ENCODE results near the gene HEATR5A. TPM values are rescaled to one million over a fixed set of nuclear protein-coding genes. Genes with fewer than 3 reads are reported as not detected.

The HEATR5A gene
- total RNA-seq, 4 donors from 2014 or later = 15.3 to 58.4 (median 38.5) TPM

DNA sequence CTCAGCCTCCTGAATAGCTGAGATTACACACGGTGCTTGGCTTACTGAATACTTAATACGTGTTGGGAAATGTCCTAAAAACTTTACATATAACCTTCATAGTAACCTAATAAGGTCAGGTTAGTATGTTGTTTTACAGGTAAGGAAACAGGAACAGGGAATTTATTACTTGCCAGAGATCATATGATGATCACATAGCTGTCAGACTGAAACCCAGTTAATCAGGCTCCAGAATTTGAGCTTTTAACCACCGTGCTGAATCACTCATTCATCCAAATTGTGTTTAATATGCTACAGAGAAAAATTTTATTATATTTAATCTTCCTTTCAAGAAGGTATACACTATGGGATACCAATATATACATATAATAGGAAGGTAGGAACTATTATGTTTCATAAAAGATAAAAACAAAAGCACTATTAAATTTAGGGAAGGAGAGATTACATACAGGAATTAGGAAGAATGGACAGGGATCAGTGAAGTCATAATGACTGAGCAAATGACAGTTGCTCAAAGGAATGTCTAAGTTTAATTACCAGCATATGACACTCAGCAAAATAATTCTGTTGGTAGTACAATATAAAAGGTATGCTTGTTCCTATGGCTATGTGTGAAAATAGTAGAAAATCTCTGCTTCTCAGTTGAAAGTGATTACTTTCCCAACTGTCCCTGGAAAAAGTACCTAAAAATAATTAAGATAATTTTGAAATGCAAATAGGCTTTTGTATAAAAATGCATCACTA lies 59.3 kb downstream of the HEATR5A start:
- intact Hi-C loops (cut with DNase I; ENCODE audit: low total_unique reads) = no loop called here
- 78 to 86% methylated on average over 3 of the region's 3 CpGs for WGBS, 2 donors (ENCODE audit: low coverage in 1 of 2)
- Histone ChIP-seq H3K4me3 (no peak overlapping the region), H3K36me3 (peaks cover 0 to 24% (median 11%) of the 10 kb centered on the region in 4 donors), H3K27ac (no peak overlapping the region), H3K9me3 (no peaks in the 10 kb centered on the region), H3K27me3 (no peaks in the 10 kb centered on the region), H3K4me1 (peaks cover 0 to 5% (median 3%) of the 10 kb centered on the region in 4 donors)
- DNase-seq = no peak
- in situ Hi-C loops (cut with MboI; ENCODE audit: low pct_ligation_motif_present in 1 of 4, low pct_unique_long_range_greater_than_20kb in 1 of 4, low sequenced_read_pairs in 3 of 4) = loop anchor here in 3 of 4 donors (25.0 kb wide), 4 partner anchors 199 to 699 kb away; no protein-coding TSS in a partner anchor
- TF ChIP-seq, protein P1, sequence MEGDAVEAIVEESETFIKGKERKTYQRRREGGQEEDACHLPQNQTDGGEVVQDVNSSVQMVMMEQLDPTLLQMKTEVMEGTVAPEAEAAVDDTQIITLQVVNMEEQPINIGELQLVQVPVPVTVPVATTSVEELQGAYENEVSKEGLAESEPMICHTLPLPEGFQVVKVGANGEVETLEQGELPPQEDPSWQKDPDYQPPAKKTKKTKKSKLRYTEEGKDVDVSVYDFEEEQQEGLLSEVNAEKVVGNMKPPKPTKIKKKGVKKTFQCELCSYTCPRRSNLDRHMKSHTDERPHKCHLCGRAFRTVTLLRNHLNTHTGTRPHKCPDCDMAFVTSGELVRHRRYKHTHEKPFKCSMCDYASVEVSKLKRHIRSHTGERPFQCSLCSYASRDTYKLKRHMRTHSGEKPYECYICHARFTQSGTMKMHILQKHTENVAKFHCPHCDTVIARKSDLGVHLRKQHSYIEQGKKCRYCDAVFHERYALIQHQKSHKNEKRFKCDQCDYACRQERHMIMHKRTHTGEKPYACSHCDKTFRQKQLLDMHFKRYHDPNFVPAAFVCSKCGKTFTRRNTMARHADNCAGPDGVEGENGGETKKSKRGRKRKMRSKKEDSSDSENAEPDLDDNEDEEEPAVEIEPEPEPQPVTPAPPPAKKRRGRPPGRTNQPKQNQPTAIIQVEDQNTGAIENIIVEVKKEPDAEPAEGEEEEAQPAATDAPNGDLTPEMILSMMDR (IDR thresholded peaks at IDR 0.05) = no peak

DNA sequence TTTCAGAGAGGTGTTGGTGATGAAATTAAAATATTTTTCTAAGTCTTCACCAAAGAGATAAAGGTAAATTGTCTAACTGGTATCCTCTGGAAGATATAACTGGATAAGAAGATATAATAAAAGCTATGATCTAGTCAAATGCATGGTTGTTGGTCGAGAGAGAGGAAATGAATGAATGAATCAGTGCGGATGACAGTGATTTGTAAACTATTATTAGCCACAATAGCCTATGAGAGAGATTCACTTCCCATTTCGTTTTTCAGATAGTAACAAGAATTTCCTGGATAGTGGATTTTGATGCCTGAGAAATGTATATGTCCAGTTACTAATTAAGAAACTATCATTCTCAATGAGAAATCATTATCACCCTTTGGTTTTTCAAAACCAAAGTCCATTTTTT lies 63.1 kb downstream of the HEATR5A start:
- TF ChIP-seq EP300 (IDR thresholded peaks at IDR 0.05; ENCODE audit: low read depth) (no peak), POLR2A (IDR thresholded peaks at IDR 0.05) (no peak), POLR2AphosphoS5 (IDR thresholded peaks at IDR 0.05) (no peak)
- TF ChIP-seq, protein P1 (IDR thresholded peaks at IDR 0.05) = no peak
- intact Hi-C loops (cut with DNase I; ENCODE audit: low total_unique reads) = no loop called here
- no peak for DNase-seq
- in situ Hi-C loops (cut with MboI; ENCODE audit: low pct_ligation_motif_present in 1 of 4, low pct_unique_long_range_greater_than_20kb in 1 of 4, low sequenced_read_pairs in 3 of 4) = loop anchor here (10.0 to 25.0 kb wide), 5 partner anchors 195 to 695 kb away; no protein-coding TSS in a partner anchor
- no peak overlapping the region for H3K4me3 ChIP-seq
- H3K4me1 ChIP-seq = peaks cover 0 to 12% (median 4%) of the 10 kb centered on the region in 4 donors
- no peak overlapping the region for H3K27ac ChIP-seq
- no peaks in the 10 kb centered on the region for H3K9me3 ChIP-seq
- peaks cover 0 to 21% (median 8%) of the 10 kb centered on the region in 4 donors for H3K36me3 ChIP-seq
- H3K27me3 ChIP-seq = no peaks in the 10 kb centered on the region
- WGBS, 2 donors (ENCODE audit: low coverage in 1 of 2) = 60 to 74% methylated on average over 3 of the region's 3 CpGs

- Histone ChIP-seq H3K4me1 (peaks cover 0 to 2% (median 0%) of the 10 kb centered on the region in 4 donors), H3K27me3 (no peaks in the 10 kb centered on the region), H3K27ac (no peak overlapping the region), H3K9me3 (no peaks in the 10 kb centered on the region), H3K4me3 (no peak overlapping the region), H3K36me3 (peaks cover 0 to 37% (median 18%) of the 10 kb centered on the region in 4 donors)
- DNase-seq = no peak
- WGBS, 2 donors (ENCODE audit: low coverage in 1 of 2) = 83 to 100% methylated on average over 2 of the region's 2 CpGs
- intact Hi-C loops (cut with DNase I; ENCODE audit: low total_unique reads) (no loop called here), in situ Hi-C loops (cut with MboI; ENCODE audit: low pct_ligation_motif_present in 1 of 4, low pct_unique_long_range_greater_than_20kb in 1 of 4, low sequenced_read_pairs in 3 of 4) (no loop called here)
- TF ChIP-seq, protein P1 (IDR thresholded peaks at IDR 0.05) = no peak
- TF ChIP-seq POLR2A (IDR thresholded peaks at IDR 0.05) (no peak), EP300 (IDR thresholded peaks at IDR 0.05; ENCODE audit: low read depth) (no peak), POLR2AphosphoS5 (IDR thresholded peaks at IDR 0.05) (no peak)
Measured at GRCh38 chr14:31346097-31346496, 74.3 kb downstream of the HEATR5A start.

GRCh38 chr14:31341280-31341679 lies 79.1 kb downstream of the HEATR5A start:
- Histone ChIP-seq H3K36me3 (peaks cover 0 to 23% (median 8%) of the 10 kb centered on the region in 4 donors), H3K27ac (no peak overlapping the region), H3K4me1 (peaks cover 0 to 20% (median 9%) of the 10 kb centered on the region in 4 donors), H3K27me3 (no peaks in the 10 kb centered on the region), H3K9me3 (no peaks in the 10 kb centered on the region), H3K4me3 (no peak overlapping the region)
- DNase-seq = no peak
- intact Hi-C loops (cut with DNase I; ENCODE audit: low total_unique reads) (no loop called here), in situ Hi-C loops (cut with MboI; ENCODE audit: low pct_ligation_motif_present in 1 of 4, low pct_unique_long_range_greater_than_20kb in 1 of 4, low sequenced_read_pairs in 3 of 4) (no loop called here)
- TF ChIP-seq POLR2A (IDR thresholded peaks at IDR 0.05) (no peak), POLR2AphosphoS5 (IDR thresholded peaks at IDR 0.05) (no peak), EP300 (IDR thresholded peaks at IDR 0.05; ENCODE audit: low read depth) (no peak)
- TF ChIP-seq, protein P1 (IDR thresholded peaks at IDR 0.05) = no peak
- 86 to 97% methylated on average over 1 to 3 of the region's 3 CpGs for WGBS, 2 donors (ENCODE audit: low coverage in 1 of 2)

Measured in transverse colon (tissue), 4 donors.